ENCODE data around the gene NHLRC2.

NHLRC2 gene

DNA sequence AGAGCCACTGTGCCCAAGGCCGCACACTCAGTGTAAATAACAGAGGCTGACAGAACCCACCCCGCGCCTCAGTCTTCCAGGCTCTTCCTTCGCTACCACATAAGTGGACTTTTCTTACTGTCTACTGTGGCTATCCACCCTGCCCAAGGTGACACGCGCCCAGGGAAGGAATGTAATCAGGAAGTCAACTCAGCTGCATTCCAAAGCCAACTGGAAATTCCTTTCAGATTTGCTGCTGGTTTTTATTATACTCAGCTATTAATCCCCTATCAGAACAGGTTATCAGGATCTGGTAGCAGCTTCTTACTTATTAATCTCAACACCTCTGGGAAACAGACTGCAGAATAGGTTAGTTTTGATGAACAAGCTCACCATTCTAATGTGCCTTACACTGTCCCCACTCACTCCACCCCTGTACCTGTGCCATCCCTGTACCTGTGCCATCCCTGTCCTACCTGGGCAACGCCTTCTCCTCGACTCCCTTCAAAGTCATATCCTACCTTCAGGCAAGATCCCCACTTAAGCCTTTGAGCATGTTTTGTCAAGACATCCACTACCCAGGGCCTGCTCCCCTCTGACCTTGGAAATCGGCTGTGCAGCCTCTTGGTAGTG is 90.7 kb downstream of the NHLRC2 start:
- no peak for DNase-seq

DNA sequence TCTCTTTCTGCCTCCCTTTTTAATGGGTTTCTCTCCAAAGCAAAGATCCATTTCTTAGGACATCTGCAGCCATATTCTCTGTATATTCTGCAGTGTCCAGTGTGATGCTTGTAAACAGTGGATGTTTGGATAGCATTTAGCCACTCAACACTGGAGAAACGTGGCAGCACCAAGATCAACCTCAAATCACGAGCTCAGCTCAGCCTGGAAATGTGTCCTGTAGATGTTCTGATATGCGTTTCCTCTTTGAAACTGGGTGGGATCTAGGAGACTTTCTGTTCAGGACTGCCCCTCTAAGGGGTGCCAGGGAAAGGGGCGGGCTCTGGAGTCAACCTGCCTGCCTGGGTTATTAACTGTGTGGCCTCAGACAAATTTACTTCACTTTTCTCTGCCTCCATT is 91.2 kb downstream of the NHLRC2 start:
- no peak for DNase-seq

DNA sequence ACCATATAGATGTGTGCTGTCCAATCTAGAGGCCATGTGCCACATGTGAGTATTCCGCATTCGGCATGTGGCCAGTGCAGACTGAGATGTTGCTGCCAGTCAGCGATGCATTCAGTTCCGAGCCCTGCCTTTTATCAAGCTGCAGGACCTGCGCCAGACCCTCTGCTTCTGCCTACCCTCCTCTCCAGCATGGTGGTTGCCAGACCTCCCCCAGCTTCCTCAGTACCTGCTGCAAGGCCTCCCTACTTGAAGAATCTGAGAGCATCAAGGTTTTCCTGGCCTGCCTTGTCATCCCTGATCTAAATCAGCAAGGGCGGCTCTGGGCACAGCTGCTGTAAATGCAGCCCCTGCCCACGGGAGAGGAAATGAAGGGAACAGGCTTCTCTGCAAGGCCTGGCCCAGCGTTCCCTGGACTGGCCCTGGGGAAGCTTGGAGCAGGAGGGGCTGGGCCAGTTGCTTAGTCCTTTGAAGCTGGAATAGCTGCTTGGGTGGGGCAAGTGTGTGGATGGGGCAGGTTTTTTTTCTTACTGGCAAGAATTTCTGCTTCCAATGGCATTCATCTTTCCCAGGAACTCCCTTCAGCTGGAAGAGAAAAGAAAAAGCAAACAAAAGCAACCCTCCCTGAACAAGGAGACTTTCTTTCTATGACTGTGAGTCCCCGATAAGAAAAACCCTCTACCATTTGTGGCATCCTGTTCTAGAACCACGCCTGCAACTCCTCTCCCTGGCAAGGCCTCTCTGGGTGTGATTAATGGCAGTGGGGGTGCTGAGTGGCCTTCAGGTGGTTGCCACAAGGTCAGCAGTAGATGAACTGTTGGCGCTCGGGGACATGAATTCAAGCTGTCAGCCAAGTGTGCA is 93.0 kb downstream of the NHLRC2 start:
- no peak for DNase-seq

DNA sequence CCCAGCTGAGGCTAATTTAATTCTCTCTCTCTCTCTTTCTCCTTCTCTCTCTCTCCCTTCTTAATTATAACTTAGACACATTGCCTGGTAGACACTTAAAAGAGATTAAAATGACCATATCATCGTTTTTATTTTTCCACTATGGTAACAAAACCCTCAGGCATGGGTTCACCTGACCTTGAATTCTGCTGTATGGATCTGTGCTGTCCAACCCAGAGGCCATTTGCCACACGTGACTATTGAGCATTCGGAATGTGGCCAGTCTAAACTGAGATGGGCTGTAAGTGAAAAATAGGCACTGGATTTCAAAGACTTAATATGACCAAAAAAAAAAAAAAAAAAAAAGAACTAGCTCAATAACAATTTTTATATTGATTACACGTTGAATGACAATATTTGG is 93.6 kb downstream of the NHLRC2 start:
- no peak for DNase-seq

DNA sequence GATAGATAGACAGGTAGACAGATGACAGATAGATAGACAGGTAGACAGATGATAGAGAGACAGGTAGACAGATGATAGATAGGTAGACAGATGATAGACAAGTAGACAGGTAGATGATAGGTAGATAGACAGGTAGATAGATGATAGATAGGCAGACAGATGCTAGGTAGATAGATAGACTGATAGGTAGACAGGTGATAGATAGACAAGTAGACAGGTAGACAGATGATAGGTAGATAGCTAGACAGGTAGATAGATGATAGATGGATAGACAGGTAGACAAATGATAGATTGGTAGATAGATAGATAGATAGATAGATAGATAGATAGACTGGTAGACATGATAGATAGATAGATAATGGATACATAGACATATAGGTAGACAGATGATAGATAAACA is 95.8 kb downstream of the NHLRC2 start:
- DNase-seq: no peak

DNA sequence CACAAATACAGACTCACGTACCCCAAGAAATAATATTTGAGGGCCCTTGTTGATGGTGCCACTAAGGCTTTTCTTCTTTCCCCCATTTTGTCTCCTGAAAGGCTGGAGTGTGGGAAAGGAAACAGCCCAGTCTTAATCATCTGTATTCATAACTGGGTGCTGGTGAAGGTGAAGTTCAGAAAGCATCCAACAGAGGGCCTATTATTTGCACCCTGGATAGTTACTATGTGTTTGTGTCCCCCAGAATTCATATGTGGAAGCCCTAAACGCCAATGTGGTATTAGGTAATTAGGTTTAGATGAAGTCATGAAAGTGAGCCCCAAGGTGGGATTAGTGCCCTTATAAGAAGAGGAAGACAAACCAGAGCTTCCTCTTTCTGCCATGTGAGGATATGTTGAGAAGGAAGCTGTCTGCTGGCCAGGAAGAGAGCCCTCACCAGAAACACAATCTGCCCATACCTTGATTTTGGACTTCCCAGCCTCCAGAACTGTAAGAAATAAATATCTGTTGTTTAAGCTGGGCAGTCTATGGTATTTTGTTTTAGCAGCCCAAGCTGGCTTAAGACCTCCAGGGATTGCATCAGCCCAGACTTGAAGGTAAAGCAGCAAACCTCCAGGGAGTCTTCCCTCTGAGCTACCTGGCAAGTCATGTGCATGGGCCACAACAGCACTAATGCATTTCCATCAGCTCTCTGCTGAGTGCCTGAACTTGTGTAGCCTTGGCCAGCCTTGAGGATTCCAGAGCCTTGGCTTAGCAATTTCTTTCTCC is 99.2 kb downstream of the NHLRC2 start:
- DNase-seq: no peak

DNA sequence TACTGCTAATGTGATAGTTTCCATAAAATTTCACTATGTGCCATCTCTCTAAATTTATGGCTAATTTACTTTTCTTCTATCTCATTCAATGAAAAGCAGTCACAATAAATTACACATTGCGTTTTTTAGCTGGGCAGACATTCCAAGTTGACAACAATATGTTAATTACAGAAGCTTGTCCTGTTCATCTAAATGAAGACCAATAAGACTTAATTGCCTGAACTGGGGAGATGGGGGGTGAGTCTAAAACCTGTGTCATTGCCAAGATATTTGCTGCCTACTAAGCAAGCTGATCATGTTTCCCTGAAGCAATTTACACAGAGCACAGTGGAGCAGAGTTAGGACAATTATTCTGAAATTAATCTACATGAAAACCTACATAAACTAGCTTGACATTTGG is 99.9 kb downstream of the NHLRC2 start:
- no peak for DNase-seq

DNA sequence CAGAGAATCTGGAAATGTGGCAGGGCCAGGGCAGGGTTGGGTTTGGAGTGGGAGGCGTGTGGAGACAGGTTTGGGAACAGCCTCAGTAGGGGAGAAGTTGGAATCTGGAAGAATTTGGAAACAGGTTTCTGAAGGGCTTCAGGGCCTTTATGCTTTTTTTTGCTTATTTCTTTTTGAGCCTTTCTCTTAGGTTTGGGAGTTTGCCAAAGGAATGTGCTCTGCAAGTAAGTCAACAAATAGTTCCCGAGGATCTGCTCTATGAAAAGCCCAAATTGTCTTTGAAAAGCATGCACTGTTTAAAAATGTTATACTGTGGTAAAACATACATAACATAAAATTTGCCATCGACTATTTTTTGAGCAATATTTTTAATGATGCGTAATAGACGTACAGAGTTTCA is 102.6 kb downstream of the NHLRC2 start:
- DNase-seq: no peak

DNA sequence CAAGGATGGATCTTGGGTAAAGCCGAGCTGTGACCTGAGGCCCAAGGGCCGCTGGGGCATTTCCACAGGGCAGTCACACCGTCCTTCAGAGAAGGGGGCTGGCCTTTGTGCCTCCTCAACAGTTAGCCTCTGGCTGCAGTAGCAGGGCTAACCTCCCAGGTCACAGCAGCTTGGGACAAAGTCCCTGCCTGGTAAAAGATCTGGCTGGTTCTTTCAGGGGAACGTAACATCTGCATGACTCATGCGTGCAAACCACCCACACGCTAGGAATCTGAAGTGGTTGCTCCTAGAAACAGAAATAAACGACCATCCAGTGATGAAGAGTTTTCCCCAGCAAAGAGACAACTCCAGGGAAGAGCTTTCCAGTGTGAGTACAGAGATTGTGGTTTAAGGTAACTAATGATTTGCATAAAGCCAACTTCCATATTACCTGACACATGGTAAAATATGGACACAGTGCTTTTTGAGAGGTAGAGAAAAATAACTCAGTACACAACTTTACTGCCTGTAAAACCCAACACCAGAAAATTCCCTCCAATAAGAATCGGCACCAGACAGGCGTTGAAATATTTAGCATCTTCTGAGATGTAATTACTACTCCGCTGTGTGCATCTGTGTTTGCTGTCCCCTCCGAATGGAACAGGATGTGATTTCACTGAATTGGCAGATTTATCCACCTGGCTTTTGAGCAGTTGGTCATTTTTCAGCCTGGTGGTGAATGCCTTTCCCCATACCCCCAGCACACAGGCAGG is 104.3 kb downstream of the NHLRC2 start:
- DNase-seq: no peak

DNA sequence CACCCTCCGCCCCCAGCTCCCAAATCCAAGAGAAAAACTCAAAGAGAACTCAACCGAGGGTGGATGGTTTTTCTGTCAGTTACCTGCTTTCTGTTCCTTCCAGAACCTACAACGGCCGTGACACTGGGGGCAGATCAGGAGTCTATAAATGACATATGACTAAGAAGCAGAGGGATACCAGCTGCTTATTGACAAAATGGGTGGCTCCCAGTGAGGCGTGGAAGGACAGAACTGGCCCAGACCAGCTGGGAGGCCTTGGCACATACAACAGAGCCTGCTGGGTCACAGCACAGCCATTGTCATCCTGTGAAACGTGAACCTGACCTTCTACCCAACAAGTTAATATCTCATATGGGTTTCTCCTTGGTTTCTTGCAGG is 104.9 kb downstream of the NHLRC2 start:
- no peak for DNase-seq

DNA sequence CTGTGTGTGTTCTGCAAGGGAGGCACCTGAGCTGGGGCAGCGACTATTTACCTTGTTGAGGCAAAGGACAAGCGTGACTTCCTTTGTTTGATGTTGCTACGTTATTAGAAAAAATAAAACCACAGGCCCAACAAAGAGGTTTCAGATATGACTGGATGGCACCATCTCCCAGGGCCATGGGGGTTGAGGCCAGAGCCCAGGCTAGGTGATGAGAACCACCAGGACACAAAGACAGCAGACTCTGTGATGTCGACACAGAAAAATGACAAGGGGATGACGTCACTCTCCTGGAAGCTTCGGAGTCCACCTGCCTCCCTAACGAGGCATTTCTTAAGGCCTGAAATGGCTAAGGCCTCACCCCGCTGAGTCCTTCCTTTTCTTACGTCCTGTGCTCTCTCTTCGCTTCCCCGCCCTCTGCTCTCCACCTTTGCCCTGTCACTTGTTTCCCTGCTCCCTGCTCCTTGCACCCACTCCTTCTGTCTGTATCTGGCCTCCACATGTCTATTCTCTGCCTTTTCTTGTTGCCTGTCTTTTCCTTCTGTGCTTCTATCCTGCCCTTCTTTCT is 106.2 kb downstream of the NHLRC2 start:
- DNase-seq: peak; percentile 49

DNA sequence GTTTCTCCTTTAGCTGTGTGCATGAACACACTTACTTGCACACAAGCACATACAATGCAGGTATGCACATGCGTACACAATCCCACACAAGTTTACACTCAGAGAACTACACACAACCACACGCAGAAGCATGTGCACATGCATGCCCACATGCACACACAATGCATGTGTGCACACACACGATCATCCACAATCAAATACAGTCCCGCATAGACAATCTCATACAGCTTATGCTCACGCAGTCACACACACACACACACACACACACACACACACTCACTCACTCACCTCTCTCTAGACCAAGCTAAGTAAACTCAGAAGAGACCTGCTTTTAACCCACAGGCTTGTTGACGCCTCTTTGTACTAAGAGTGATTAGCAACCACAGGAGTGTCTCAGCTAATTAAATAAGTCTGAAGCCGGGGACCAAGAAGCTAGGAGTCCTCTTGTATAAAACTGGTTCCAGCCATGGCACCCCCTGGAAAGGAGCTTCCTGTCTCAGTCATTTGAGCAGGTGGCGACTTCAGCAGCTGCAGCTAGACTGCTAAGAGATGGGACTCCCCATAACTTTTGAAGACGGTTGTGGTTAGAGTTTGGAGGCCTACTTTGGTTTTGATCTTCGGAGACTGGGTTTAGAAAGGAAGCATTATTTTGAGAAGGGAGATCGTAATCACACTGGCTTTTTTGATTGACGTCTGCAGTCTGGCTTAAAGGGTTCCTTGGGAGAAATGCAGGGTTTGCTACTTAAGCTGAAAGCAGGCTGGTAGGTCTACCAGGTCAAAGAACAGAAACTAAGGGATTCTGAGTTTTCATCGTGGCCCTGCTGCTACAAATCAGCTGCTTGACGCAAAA is 106.9 kb downstream of the NHLRC2 start:
- DNase-seq: no peak

DNA sequence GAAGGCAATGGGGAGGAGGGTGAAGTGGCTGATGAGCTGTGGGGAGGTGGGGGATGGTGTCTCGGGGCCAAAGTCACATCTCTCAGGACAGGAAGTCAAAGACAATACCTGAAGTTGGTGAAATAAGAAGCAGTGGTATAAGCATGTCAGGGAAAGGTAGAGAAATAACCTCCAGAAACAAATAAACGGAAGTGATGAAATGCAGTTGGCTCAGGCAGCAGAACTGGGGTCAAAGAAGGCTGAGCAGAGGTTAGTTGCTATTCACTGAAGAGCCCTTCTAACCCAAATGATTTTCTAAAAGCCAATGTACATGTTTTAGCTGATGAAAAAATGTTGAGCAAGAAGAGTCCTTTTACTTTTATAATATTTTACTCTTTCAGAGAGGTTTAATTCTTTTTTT is 110.6 kb downstream of the NHLRC2 start:
- DNase-seq: no peak

DNA sequence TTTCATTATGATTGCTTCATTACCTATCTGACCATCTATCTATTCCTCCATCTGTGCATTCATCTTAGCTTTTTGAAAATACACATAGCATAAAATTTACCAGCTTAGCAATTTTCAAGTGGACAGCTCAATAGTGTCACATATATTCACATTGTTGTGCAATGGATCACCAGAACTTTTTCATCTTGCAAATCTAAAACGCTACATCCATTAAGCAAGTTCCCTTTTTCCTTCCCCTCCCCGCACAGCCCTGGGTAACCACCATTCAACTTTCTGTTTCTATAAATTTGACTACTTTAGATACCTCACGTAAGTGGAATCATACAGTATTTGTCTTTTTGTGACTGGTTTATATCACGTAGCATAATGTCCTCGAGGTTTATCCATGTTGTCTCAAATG is 111.2 kb downstream of the NHLRC2 start:
- no peak for DNase-seq

Measured in DMS79 (cell line).